D341Med (cell line): ENCODE data around the gene GNG2.
A peak's percentile ranks its signal among the peaks of the same experiment; 100 is the strongest.

Experiments used
- DNase-seq: peaks from one replicate; pipeline ENCODE4 v3.0.0; 2012; ENCODE audit warnings: low spot score

Gene GNG2

GRCh38 chr14:51942971-51943370 is 82.6 kb downstream of the GNG2 start:
- DNase-seq = no peak

GRCh38 chr14:51950007-51950406 is 89.6 kb downstream of the GNG2 start:
- DNase-seq = no peak

GRCh38 chr14:51951656-51952055 is 91.2 kb downstream of the GNG2 start:
- no peak for DNase-seq

GRCh38 chr14:51954031-51954430 is 93.6 kb downstream of the GNG2 start:
- no peak for DNase-seq

GRCh38 chr14:51954657-51955056 is 94.2 kb downstream of the GNG2 start:
- no peak for DNase-seq

- DNase-seq = no peak
These were observed 97.5 kb downstream of the GNG2 start for GRCh38 chr14:51957950-51958349.

GRCh38 chr14:51959928-51960327 is 99.5 kb downstream of the GNG2 start:
- DNase-seq = no peak

GRCh38 chr14:51960866-51961265 is 100.5 kb downstream of the GNG2 start:
- DNase-seq = no peak

GRCh38 chr14:51962711-51963110 is 102.3 kb downstream of the GNG2 start:
- no peak for DNase-seq

GRCh38 chr14:51963286-51963685 is 102.9 kb downstream of the GNG2 start:
- no peak for DNase-seq

GRCh38 chr14:51967521-51967920 is 107.1 kb downstream of the GNG2 start:
- no peak for DNase-seq

- no peak for DNase-seq
These were observed 109.6 kb downstream of the GNG2 start for GRCh38 chr14:51969852-51970540.

- DNase-seq = no peak
These were observed 112.2 kb downstream of the GNG2 start for GRCh38 chr14:51972566-51972965.

- DNase-seq = no peak
These were observed 116.7 kb downstream of the GNG2 start for GRCh38 chr14:51977075-51977474.

- no peak for DNase-seq
These were observed 118.3 kb downstream of the GNG2 start for GRCh38 chr14:51978681-51979085.

GRCh38 chr14:51979088-51979709 is 118.8 kb downstream of the GNG2 start:
- DNase-seq = peak; percentile 77

GRCh38 chr14:51981218-51981854 is 120.9 kb downstream of the GNG2 start:
- no peak for DNase-seq

GRCh38 chr14:51988221-51988620 is 127.8 kb downstream of the GNG2 start:
- DNase-seq = no peak

GRCh38 chr14:51989293-51990234 is 129.2 kb downstream of the GNG2 start, which contains the start of gene RTRAF:
Gene RTRAF (plus strand): TSS chr14:51989546. CDS start chr14:51989640, 94 bp downstream.
- DNase-seq = peak; percentile 98

- no peak for DNase-seq
These were observed 130.1 kb downstream of the GNG2 start for GRCh38 chr14:51990488-51990887.

- no peak for DNase-seq
These were observed 133.0 kb downstream of the GNG2 start for GRCh38 chr14:51993285-51993920.
